Liver (tissue), 9 donors: ENCODE results near the gene PTPN9. TPM values are rescaled to one million over a fixed set of nuclear protein-coding genes. Genes with fewer than 3 reads are reported as not detected.
A peak's percentile ranks its signal among the peaks of the same experiment; 100 is the strongest.

Source experiments
- DNase-seq: peaks from one replicate; pipeline ENCODE4 v3.0.0-alpha.2; 2017; ENCODE audit warnings: low spot score
- H3K27ac ChIP-seq, 2 donors: one replicate each; pipeline ENCODE4 v1.7.0; 2013; ENCODE audit warnings: inconsistent platforms in 2 of 2, low read length in 2 of 2, control low read depth in 1 of 2, low read depth in 1 of 2, mild to moderate bottlenecking in 1 of 2
- H3K27me3 ChIP-seq, 4 donors: one replicate each; pipeline versions ENCODE4 v1.6.1 to v1.7.0; 2013; ENCODE audit warnings: low read length in 3 of 4, inconsistent platforms in 1 of 4, mild to moderate bottlenecking in 1 of 4, moderate library complexity in 1 of 4; ENCODE audit not compliant: control insufficient read depth in 4 of 4, insufficient read depth in 4 of 4
- H3K36me3 ChIP-seq, 4 donors: one replicate each; pipeline versions ENCODE4 v1.6.1 to v1.7.0; 2013; ENCODE audit warnings: low read length in 3 of 4, mild to moderate bottlenecking in 3 of 4, low read depth in 1 of 4, moderate library complexity in 1 of 4; ENCODE audit not compliant: control insufficient read depth in 4 of 4, insufficient read depth in 3 of 4
- H3K4me1 ChIP-seq, 4 donors: one replicate each; pipeline versions ENCODE4 v1.6.1 to v1.7.0; 2013; ENCODE audit warnings: low read length in 3 of 4, mild to moderate bottlenecking in 3 of 4, moderate library complexity in 1 of 4; ENCODE audit not compliant: control insufficient read depth in 4 of 4, insufficient read depth in 4 of 4
- H3K4me3 ChIP-seq, 3 donors: one replicate each; pipeline versions ENCODE4 v1.6.1 to v1.7.0; 2013; ENCODE audit warnings: low read length in 3 of 3, control low read depth in 1 of 3, low read depth in 1 of 3, mild to moderate bottlenecking in 1 of 3
- H3K9ac ChIP-seq, 2 donors: one replicate each; pipeline ENCODE4 v1.7.0; 2013; ENCODE audit warnings: low read length in 2 of 2, mild to moderate bottlenecking in 2 of 2, moderate library complexity in 2 of 2, control low read depth in 1 of 2, low read depth in 1 of 2
- H3K9me3 ChIP-seq, 4 donors: one replicate each; pipeline versions ENCODE4 v1.6.1 to v1.7.0; 2013; ENCODE audit warnings: low read length in 3 of 4; ENCODE audit not compliant: control insufficient read depth in 4 of 4
- ATF3 ChIP-seq: IDR thresholded peaks from 2 replicates; pipeline ENCODE4 v1.6.1; 2016; ENCODE audit warnings: antibody characterized with exemption
- CTCF ChIP-seq: fragments of 150-350 bp; IDR thresholded peaks from 2 replicates; pipeline ENCODE4 v1.5.1; 2017; ENCODE audit warnings: improper control_type of control experiment, low read depth, low read length; ENCODE audit not compliant: missing input control
- EGR1 ChIP-seq, 2 donors: IDR thresholded peaks; 2 replicates each; pipeline ENCODE4 v1.6.1; 2016 to 2018; ENCODE audit warnings: antibody characterized with exemption in 2 of 2, low read depth in 2 of 2
- FOXA1 ChIP-seq: IDR thresholded peaks from 2 replicates; pipeline ENCODE4 v1.6.1; 2016; ENCODE audit warnings: antibody characterized with exemption
- FOXA2 ChIP-seq: IDR thresholded peaks from 2 replicates; pipeline ENCODE4 v1.6.1; 2016; ENCODE audit warnings: antibody characterized with exemption
- HNF4A ChIP-seq, 2 donors: conservative IDR thresholded peaks; 2 replicates each; pipeline ENCODE4 v1.6.1; 2016; ENCODE audit warnings: antibody characterized with exemption in 2 of 2, mild to moderate bottlenecking in 2 of 2
- HNF4G ChIP-seq: IDR thresholded peaks from 2 replicates; pipeline ENCODE4 v1.6.1; 2016; ENCODE audit warnings: antibody characterized with exemption
- JUND ChIP-seq, 2 donors: IDR thresholded peaks; 2 replicates each; pipeline ENCODE4 v1.6.1; 2016; ENCODE audit warnings: antibody characterized with exemption in 2 of 2
- MAX ChIP-seq: IDR thresholded peaks from 2 replicates; pipeline ENCODE4 v1.6.1; 2016; ENCODE audit warnings: antibody characterized with exemption
- NR2F2 ChIP-seq: IDR thresholded peaks from 2 replicates; pipeline ENCODE4 v1.6.1; 2016; ENCODE audit warnings: antibody characterized with exemption
- RAD21 ChIP-seq, 2 donors: IDR thresholded peaks; 2 replicates each; pipeline ENCODE4 v1.6.1; 2016; ENCODE audit warnings: antibody characterized with exemption in 2 of 2, mild to moderate bottlenecking in 2 of 2
- REST ChIP-seq: IDR thresholded peaks from 2 replicates; pipeline ENCODE4 v1.6.1; 2016; ENCODE audit warnings: antibody characterized with exemption, mild to moderate bottlenecking
- RXRA ChIP-seq, 2 donors: IDR thresholded peaks; 2 replicates each; pipeline ENCODE4 v1.6.1; 2017 to 2018; ENCODE audit warnings: antibody characterized with exemption in 2 of 2, mild to moderate bottlenecking in 1 of 2
- SP1 ChIP-seq: IDR thresholded peaks from 2 replicates; pipeline ENCODE4 v1.6.1; 2018; ENCODE audit warnings: antibody characterized with exemption, mild to moderate bottlenecking
- TAF1 ChIP-seq: conservative IDR thresholded peaks from 2 replicates; pipeline ENCODE4 v1.6.1; 2016; ENCODE audit warnings: antibody characterized with exemption, mild to moderate bottlenecking
- YY1 ChIP-seq: IDR thresholded peaks from 2 replicates; pipeline ENCODE4 v1.6.1; 2016; ENCODE audit warnings: antibody characterized with exemption, mild to moderate bottlenecking
- ZBTB33 ChIP-seq: IDR thresholded peaks from 2 replicates; pipeline ENCODE4 v1.6.1; 2016; ENCODE audit warnings: antibody characterized with exemption
- WGBS: extraction: QIAGEN DNeasy Blood & Tissue Kit; methylation state at CpG from one replicate; pipeline ENCODE4 v1.1.7; 2013; 5-methylcytosine and 5-hydroxymethylcytosine counted together
- polyA plus RNA-seq, 2 donors: library from polyadenylated mRNA; stranded (reverse) in 1 of 2; unstranded in 1 of 2; fragments of 200-250 nt in 1 of 2; fragments of >200 nt in 1 of 2; fragmentation: Nextera tagmentation in 1 of 2; extraction: Ambion mirVana in 1 of 2; gene quantifications; one replicate each; pipeline versions ENCODE4 v1.2.1 to v1.2.3, GENCODE V29; 2013 to 2015
- total RNA-seq, 2 donors: library from RNA; depleted of rRNA; stranded (reverse); fragments of >200 nt; gene quantifications; one replicate each; pipeline ENCODE4 v1.2.3, GENCODE V29; 2014
- donor health status: healthy.
- donor health status: healthy.
- donor health status: healthy.
- donor health status: healthy.
- donor health status: healthy.

The PTPN9 gene
- total and polyA plus RNA-seq, 4 donors, result 5.4 to 14.1 (median 7.5) TPM

GRCh38 chr15:75606026-75606425 is 26.9 kb upstream of the PTPN9 start:
- Histone ChIP-seq H3K27me3 (no peaks in the 10 kb centered on the region), H3K4me3 (no peak overlapping the region), H3K27ac (no peak overlapping the region), H3K9me3 (no peaks in the 10 kb centered on the region), H3K4me1 (no peaks in the 10 kb centered on the region), H3K36me3 (peaks cover 15 to 50% (median 42%) of the 10 kb centered on the region in 4 donors), H3K9ac (no peak overlapping the region)
- no peak for DNase-seq
- no peak for TF ChIP-seq EGR1 (IDR thresholded peaks at IDR 0.05; ENCODE audit: low read depth in 2 of 2)
- no peak for TF ChIP-seq SP1
- no peak for TF ChIP-seq ATF3
- WGBS, result 94% methylated on average over 8 of the region's 8 CpGs

- H3K27me3 ChIP-seq, result no peaks in the 10 kb centered on the region
- TF ChIP-seq HNF4G (no peak), ATF3 (no peak), CTCF (no peak), YY1 (no peak), RXRA (IDR thresholded peaks at IDR 0.05) (no peak)
- H3K9ac ChIP-seq, result no peak overlapping the region
- H3K4me1 ChIP-seq, result peaks cover 5 to 29% (median 20%) of the 10 kb centered on the region in 4 donors
- H3K36me3 ChIP-seq, result peaks cover 3 to 16% (median 13%) of the 10 kb centered on the region in 4 donors
- H3K9me3 ChIP-seq, result no peaks in the 10 kb centered on the region
- no peak for DNase-seq
- no peak overlapping the region for H3K27ac ChIP-seq
- no peak overlapping the region for H3K4me3 ChIP-seq
- WGBS, result 76% methylated on average over 2 of the region's 2 CpGs
Measured at GRCh38 chr15:75599401-75599800, 20.3 kb upstream of the PTPN9 start.

- Histone ChIP-seq H3K4me3 (no peak overlapping the region), H3K9me3 (no peaks in the 10 kb centered on the region), H3K36me3 (peaks cover 2 to 14% (median 10%) of the 10 kb centered on the region in 4 donors), H3K27ac (peak overlapping the region; percentile 51 to 64), H3K9ac (no peak overlapping the region), H3K27me3 (no peaks in the 10 kb centered on the region), H3K4me1 (peaks cover 5 to 29% (median 20%) of the 10 kb centered on the region in 4 donors)
- 98% methylated on average over 4 of the region's 4 CpGs for WGBS
- DNase-seq, result no peak
- no peak for TF ChIP-seq ZBTB33
- no peak for TF ChIP-seq SP1
- TF ChIP-seq YY1, result no peak
- no peak for TF ChIP-seq MAX
- TF ChIP-seq RXRA (IDR thresholded peaks at IDR 0.05), result no peak
- no peak for TF ChIP-seq EGR1 (IDR thresholded peaks at IDR 0.05; ENCODE audit: low read depth in 2 of 2)
- no peak for TF ChIP-seq RAD21 (IDR thresholded peaks at IDR 0.05)
- TF ChIP-seq JUND (IDR thresholded peaks at IDR 0.05), result no peak
- TF ChIP-seq NR2F2, result no peak
- TF ChIP-seq CTCF, result no peak
- TF ChIP-seq FOXA1, result no peak
- TF ChIP-seq ATF3, result no peak
- TF ChIP-seq HNF4G, result no peak
- no peak for TF ChIP-seq TAF1
- TF ChIP-seq FOXA2, result no peak
- no peak for TF ChIP-seq HNF4A (conservative IDR thresholded peaks at IDR 0.05)
- TF ChIP-seq REST, result no peak
Measured at GRCh38 chr15:75598361-75598760, 19.2 kb upstream of the PTPN9 start.
